HG03097 (cell line): ENCODE measurements around the gene HES3.

ENCODE experiments used
- ATAC-seq: cut with Tn5 transposase; IDR thresholded peaks from one replicate; pipeline ENCODE4 v1.9.1; 2021; ENCODE audit not compliant: unreplicated experiment, low FRiP score

HES3 gene

DNA sequence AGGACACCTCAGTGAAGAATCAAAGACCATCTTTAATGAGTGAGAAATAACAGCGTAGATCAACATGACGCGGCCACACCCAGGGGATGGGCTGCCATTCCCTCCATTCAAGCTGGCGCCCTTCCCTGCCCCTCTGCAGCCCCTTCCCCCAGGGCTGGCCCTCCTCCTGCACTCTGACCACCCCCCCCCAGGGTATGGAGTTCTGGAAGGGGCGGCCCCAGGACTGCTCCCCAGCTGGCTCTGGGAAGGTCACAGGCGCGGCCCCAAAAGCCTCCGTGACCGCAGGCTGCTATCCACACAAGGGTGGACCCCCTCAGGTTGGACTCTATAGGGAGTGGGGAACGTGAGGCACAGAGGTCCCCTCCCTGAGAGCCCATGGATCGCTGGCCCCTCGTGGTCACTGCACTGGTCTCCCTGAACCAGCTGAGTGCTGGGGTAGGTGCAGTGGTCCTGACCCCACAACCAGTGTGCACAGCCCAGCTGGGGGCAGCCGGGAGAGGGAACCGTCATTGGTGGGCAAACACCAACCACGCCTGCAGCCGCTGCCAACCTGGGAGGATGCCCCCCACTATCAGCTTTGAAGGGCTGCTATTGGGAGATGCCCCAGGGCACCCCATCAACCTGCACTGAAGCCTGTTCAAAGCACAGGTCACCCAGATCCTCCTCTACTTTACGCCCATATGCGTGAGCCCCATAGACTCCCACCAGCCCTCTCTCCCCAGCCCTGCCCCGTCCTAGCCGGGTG is 33.0 kb downstream of the HES3 start:
- ATAC-seq, result no peak

DNA sequence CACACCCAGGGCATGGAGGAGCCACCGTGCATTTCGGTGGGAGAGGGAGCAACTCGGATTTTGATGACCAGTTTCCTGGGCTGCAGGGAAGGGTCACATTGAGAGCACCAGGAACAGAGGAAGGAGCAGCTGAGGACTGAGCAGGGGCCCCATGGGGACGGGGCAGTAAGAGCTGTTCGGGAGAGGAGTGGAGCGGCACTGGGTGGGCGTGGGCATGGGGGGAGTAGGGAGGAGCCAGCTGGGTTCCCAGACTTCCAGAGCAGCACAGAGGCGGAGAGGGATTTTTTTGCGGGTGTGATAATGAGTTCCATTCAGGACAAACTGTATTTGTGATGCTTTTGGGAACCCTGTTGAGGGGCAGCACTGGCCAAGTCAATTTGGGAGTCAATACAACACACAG is 34.3 kb downstream of the HES3 start:
- ATAC-seq, result no peak

DNA sequence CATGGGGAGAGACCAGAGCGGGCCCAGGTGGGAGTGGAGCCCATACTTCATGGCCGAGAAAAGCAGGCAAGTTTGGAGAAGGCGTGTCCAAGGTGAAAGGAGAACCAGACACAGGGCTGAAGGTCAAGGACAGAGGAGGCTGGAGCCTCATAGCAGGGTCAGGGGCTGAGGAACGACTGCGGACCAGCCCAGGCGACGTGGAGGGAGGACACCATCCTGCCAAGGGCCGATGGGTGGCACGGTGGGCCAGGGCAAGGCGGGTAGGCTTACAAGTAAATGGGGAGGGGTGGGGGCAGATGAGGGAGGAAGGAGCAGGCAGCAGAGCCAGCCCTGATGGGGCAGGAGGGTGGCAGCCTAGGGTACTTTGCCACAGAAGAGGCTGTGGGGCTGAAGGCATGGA is 35.1 kb downstream of the HES3 start:
- ATAC-seq, result no peak

DNA sequence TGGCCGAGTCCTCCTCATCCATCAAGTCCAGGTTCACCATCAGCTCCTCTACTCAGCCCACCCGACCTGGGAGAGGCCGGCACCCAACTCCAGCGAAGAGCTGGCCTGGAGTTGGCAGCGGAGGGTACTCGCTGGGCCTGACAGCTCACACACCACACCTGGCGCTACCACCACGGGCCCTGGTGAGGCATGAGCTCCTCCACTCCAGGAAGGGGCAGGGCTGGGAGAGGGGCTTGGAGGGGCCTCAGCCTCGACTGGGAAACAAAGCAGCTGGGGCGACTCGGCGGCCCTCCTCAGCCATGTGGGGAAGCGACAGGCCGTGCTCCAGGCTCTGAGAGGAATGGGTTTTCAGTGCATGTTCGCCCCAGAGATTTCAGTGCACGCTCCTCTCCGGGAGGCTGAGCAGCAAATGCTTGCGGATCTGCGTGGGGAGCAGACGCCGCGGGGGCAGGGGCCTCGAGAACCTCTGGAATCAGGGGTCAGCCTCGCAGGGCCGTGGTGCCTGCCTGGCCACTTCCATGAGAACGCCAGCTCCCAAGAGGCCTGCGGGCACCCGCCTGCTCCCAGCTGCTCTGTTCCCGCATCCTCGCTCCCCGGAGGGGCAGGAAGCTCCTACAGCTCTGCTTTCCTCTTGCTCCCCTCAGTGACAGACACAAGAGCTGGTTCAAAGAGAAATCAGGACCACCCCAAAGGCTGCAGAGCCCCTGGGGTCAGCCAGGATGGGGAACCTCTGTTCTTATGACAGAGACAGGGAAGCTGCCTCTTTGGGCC is 35.8 kb downstream of the HES3 start:
- ATAC-seq, result no peak

DNA sequence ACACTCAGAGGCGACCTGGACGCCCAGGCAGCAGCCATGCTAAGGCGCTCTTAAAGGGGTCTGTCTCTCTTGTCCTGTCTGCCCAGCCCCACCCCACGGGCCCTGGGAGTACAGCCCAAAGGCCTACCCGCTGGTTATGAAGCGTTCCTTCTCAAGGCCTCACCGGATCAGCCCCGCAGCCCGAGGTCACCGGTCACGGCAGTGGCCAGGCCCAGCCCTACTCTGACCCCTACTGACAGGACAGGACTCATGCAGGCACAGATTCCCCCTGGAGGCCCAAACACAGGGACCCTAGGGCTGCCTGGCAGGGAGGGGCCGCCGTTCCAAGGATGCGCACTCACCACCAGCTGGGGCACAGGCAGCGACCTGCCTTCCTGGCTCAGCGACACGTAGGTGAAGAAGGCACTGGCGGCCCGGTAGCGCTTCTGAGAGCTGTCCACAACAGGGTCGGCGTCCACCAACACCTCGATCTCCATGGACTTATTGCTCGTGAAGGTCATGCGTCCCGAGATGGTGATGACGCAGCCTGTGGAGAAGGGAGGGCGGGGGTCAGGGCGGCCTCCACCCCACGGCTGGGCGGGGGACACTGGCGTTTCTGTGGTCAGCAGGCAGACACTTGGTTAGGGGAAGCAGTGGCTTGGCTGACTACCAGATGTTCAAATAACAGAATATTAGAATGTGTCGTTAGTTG is 36.9 kb downstream of the HES3 start:
- ATAC-seq, result no peak

DNA sequence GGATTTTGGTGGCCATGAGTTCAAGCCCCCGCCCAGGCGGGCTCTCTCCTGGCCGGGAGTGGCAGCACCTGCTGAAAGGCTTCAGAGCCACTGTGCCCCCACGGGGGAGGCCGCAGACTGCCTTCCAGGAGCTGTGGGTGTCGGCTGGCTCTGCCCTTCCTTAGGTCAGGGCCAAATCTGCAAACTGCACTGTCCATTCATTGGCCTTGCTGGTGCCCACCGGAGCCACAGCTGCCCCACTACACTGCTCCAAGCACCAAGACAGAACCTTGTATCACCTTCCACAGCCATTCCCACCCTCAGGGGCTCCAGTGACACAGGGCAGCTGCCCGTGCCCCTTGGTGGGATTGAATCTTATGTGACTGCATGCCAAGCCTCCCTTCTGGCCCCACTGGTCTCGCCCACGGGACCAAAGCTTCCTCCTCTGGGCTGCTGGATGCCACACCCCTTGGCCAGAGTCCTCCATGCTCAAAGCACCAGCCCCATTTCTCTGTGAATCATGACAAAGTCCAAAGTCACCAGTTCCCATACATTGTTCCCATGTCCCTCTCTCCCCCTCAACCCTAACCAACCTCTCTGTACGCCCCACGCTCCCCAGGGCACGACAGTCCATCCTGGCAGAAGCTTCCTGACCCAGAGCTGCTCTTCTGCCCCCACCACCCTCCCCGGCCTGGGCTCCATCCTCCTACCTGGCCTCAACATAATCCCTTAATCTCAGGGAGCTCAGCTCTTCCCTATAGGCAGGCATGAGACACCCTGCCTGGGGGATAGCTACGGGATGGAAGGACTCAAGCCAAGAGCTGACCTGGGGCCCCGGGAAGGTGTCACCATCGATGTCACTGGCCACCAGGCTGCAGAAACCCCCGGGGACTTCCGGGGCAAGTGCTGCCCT is 37.8 kb downstream of the HES3 start:
- no peak for ATAC-seq

DNA sequence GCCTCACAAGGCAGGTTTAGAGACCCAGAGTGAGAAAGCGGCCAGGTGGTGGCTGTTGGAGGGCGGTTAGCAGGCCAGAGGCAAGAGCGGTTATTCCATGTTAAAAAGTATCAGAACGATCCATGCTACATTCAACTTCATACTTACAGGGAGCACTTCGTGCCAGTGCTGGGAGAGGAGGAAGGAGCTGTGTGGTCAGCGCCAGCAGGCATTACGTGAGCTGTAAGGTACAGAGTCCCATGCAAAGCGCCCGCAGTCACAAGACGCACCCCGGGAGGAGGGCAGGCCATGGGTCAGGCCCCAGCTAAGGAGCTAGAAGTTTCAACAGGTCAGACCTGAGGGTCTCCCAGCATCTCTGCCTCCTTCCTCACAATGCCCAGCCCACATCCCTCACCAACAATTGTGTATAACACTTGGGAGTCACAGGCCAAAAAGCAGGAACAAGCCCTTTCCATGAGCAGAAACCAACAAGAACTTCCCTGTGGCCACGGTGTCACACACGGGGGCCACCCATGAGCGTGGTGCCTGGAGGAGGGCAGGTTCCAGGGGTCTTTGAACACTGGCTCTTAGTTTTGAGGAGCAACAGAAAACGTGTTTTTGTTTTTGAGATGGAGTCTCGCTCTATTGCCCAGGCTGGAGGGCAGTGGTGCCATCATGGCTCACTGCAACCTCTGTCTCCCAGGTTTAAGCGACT is 38.7 kb downstream of the HES3 start:
- no peak for ATAC-seq

DNA sequence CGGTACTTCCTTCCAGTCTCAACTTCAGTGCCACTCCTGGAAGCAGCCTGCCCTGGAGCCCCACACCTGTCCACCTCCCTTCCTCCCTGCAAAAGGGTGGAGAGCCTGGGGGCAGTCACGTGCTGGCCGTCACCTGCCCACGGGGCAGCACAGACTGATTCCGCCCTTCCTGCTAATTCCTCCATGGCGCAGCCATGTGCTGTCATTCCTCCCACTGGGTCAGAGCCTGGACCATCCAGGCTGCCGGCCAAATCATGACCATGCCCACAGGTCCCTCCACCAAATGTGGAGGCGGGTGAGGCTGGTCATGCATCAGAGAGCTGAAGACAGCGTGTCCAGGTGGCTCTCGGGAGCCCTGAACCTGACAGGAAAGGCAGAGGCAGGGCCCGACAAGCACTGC is 41.4 kb downstream of the HES3 start:
- ATAC-seq, result no peak

DNA sequence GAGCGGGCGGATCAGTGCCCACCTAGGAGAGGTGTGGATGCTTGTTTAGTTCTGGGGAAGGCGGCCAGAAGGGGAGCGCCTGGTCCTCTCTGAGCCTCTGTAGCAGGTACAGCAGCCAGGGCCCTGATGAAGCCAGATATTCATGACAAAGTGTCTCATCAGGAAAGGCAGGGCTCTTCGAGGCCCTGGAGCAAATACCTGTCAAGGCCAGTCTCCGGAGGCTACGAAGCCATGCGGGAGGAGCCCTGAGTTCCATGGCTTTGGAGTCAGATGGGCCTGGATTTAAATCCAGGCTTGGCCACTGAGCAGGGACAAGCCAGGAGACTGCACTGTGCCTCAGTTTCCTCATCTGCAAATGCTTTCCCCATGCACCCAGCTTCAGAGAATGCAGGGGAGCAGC is 42.3 kb downstream of the HES3 start:
- no peak for ATAC-seq

DNA sequence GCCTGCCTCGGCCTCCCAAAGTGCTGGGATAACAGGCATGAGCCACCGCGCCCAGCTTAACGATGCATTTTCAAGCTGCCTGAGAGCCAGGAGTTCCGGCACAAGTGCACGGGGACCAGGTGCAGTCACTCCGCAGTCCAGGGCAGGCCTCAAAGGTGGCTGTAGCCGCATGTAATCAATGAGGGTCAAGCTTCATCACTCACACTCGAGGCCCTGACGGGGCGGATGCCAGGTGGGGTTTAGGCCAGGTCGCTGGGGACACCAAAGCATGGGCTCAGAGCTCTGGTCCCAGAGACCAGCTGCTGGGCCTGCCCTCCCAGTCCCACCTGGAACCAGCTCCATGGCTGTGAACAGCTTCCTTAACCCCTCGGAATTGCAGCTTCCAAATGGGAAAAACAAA is 43.0 kb downstream of the HES3 start:
- ATAC-seq, result no peak

DNA sequence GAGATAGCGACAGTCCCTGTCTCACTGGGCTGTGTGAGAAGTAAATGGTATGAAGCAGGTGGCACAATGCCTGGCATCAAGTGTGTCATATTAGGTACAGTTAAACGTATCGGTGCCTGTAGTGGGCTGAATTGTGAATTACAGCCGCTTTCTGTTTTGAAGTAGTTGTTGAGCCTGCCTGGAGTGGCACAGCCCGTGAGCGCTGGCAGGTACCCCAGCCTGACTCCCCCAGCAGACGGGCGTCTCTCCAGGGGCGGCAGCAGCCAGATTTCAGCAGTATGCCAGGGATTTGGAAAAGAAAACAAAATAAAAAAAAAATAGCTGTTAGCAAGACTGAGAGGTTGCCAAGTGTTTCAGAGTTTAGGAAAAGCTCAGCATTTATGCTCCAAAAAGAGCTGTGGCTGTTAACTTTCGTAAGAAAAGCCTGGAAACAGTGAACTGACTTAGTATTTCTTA is 43.5 kb downstream of the HES3 start:
- no peak for ATAC-seq

DNA sequence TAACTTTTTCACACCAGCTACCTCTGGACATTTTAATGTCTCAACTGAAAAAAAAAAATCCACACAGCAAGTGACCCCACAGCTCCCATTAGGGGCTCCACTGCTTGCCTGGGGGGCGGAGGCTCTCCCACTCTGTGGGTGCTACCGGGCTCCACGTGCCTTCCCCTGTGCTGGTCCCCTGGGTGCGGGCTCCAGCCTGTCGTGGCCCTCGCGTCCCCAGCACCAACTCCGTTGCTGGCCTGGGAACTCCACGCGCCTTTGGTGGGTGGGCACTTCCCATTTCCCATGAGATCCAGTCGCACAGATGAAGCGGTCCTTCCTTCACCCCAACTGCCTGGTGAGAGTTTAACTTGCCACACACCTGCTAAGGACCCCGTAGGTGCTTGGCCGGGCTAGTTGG is 44.0 kb downstream of the HES3 start:
- ATAC-seq, result no peak

DNA sequence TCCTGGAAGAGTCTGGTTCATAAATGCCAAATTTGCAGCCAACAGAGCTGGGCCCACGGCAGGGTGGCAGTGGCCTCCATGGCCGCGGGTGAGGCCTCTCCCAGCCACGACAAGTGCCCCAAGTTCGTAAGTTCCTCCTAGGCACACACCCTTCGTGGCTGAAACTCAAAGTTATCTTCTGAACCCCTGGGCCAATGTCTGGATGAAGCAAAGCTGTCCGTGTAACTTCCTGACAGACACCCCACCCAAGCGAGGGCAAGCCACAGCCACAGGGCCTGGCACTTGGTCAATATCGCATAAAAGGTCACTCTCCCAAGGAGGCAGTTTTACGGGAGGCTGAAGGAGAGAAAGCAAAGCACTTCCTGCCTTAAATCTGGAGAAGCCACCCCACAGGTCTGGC is 44.7 kb downstream of the HES3 start:
- ATAC-seq, result no peak

DNA sequence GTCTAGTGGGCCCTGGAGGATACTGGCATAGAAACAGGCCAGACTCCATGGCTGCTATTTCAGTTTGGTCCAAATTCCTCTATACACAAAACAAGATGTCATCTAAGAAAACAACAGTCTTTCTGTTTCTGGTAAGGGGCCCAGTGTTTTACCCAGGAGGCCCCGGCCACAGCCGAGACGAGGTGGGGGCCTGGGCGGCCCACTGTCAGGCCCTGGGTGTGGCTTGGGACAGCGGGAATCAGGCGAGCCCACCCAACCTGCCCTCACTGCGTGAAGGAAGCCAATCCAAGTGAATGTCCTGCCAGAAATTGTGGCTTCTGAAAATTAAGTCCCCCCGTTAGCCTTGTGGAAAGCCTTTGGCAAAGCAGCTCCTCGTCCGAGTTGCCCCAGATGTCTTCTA is 48.1 kb downstream of the HES3 start:
- ATAC-seq, result no peak

DNA sequence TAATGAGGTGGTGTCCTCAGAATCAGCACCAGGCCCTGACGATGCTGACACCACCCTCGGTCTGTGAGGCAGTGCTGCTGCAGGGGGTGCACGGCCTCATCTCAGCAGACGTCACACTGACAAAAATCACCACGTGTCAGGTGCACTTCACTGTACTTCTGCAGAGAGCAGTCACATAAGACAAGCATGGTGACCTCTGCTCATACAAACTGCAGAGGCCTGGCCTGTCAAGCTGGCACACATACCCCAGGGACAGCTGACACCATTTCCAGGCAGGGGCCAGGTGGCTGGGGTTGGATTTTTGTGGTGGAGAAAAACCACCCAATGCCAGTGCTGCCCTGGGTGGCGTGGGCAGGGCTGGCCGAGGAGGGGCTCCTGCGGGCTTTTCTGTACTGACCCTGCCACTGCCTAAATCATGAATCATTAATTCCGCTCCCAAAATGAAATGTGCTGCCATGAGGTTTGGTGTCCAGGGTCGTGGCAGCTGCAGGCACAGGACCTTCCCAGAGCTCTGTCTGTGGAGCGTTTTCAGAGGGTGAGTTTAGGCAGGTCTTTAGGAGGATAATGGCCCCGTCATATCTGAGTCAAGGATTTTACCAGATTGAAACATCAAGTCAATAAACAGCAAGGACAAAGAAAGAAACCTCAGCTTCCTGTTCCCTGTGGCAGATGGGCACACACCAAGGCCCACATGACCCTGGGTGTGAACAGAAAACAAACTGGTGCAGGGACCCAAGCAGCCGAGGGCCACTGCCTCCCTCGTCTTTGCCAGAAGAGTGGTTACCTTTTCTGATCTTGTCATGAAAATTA is 50.3 kb downstream of the HES3 start:
- ATAC-seq, result no peak

DNA sequence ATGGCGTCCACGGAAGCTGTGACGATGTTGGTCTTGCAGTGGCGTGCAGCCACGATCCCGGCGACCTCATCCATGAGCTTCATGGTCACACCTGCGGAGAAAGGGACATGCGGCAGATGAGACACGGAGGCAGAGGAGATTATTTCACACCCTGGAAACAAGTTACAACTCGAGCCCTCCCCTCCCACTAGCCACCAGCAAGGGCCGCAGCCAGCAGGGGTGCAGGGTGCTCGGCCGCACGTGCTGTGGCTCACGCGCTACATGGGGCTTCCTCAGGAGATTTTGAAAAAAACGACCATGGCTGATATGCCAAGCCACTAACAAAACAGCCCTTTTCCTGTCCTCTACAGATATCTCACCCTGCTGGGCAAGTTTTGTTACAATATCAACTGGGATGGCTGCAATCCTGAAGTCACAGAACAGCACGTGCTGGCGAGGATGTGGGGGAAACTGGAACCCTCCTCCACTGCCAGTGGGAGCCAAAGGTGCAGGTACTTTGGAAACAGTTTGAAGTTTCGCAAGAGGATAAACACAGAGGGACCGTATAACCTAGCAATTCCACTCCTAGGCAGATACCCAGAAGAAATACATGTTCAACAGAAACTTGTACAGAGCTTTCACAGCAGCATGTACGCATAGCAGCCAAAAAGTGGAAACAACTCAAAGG is 51.0 kb downstream of the HES3 start:
- ATAC-seq, result no peak
